KOPT-K1 (cell line): ENCODE results near the gene CNEP1R1.

Experiments
- H3K27ac ChIP-seq: fragments of 200-600 bp; sonication (generic); 2 replicates; pipeline ENCODE4 v1.5.1; 2016; ENCODE audit warnings: antibody characterized with exemption, mild to moderate bottlenecking, low read depth, low read length; ENCODE audit not compliant: poor library complexity, severe bottlenecking
- H3K36me3 ChIP-seq: fragments of 200-600 bp; sonication (generic); 2 replicates; pipeline ENCODE4 v1.5.1; 2017; ENCODE audit warnings: antibody characterized with exemption, mild to moderate bottlenecking, low read length, moderate library complexity; ENCODE audit not compliant: insufficient read depth
- H3K9me3 ChIP-seq: fragments of 200-600 bp; sonication (generic); 2 replicates; pipeline ENCODE4 v1.5.1; 2017; ENCODE audit warnings: antibody characterized with exemption, low read length, mild to moderate bottlenecking; ENCODE audit not compliant: insufficient read depth, poor library complexity, severe bottlenecking

CNEP1R1 gene

GRCh38 chr16:50065624-50066481, 40.8 kb downstream of the CNEP1R1 start, which contains the start of gene HEATR3:
TSS of gene HEATR3 (plus strand) at chr16:50065970. CDS start at chr16:50066132, 162 bp downstream.
- peak within 1 kb of the TSS; percentile 82 for H3K27ac ChIP-seq
- H3K36me3 ChIP-seq = peaks cover 32% of the 10 kb centered on the region
- no peaks in the 10 kb centered on the region for H3K9me3 ChIP-seq

DNA sequence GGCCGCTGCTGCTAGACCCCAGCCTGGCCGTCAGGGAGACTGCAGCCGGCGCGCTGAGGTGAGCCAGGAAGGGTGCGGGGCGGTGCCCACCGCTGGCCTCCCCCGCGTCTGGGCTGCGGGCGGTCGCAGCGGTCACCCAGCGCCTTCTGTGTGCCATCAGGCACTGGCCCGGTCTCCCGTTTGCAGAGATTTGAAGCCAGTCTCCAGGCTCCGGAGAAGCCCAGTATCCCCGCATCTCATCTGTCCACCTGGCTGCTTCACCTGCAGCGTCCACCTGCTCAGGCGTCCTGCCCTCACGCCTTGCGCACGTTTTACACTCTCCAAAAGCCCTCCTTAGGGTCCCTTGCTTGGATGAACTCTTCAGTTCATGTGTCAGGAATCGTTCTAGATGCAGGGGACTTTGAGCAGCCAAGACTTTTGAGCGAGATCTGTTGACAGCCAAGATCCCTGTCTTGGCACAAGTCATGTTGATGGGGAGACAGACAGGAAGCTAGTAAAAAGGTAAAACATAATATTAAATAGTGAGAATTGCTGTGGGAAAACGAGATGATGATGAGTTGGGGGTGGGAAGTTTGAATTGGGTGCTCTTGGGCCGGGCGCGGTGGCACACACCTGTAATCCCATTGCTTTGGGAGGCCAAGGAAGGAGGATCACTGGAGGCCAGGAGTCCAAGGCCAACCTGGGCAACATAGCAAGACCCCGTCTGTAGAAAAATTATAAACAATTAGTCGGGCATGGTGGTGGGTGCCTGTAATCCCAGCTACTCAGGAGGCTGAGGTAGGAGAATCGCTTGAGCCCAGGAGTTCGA, 41.7 kb downstream of the CNEP1R1 start:
- H3K36me3 ChIP-seq = peaks cover 39% of the 10 kb centered on the region
- no peaks in the 10 kb centered on the region for H3K9me3 ChIP-seq
- H3K27ac ChIP-seq = peak overlapping the region; percentile 82

DNA sequence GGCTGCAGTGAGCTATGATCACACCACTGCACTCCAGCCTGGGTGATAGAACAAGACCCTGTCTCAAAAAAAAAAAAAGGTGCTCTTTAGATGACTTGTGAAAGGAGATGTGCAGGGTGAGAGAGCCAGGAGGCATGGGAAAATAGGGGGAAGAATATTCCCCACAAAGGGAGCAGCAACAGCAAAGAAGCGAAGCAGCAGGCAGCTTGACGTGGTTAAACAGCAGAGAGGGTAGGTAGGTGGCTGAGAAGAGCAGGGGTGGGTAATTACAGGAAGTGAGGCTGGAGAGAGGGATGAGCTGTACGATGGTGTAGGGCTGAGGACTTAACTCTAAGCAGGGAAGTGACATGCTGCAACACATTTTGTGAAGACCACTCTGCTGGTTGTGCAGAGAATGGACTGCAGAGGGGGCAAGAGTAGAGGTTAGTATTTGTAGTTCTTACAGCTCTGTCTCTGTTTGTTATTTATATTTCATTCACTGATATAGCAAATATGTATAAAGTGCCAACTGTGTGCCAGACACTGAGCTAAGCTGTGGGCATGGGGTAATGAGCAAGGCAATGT, 42.3 kb downstream of the CNEP1R1 start:
- H3K36me3 ChIP-seq = peaks cover 44% of the 10 kb centered on the region
- no peaks in the 10 kb centered on the region for H3K9me3 ChIP-seq
- H3K27ac ChIP-seq = peak overlapping the region; percentile 35

DNA sequence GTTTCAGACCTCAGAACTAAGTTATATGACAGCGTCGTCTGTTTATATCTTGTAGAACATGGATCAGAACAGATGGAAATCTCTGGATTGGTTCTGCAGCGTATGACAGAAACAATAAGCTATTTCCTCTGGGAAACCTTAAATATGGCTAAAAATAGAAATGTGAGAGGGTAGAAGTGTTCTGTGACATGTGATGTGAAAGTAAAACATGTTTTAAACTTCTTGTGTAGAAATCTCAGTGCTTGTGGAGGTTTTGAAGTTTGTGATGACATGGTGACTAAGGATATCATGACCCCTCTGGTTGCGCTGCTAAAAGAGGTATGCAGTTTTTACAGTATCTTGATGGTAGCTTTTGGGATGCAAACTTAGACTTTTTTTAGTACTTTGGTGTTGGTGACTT, 43.5 kb downstream of the CNEP1R1 start:
- no peak overlapping the region for H3K27ac ChIP-seq
- H3K9me3 ChIP-seq = no peaks in the 10 kb centered on the region
- H3K36me3 ChIP-seq = peaks cover 55% of the 10 kb centered on the region

GRCh38 chr16:50069060-50069459, 44.0 kb downstream of the CNEP1R1 start:
- Histone ChIP-seq H3K27ac (no peak overlapping the region), H3K36me3 (peaks cover 60% of the 10 kb centered on the region), H3K9me3 (no peaks in the 10 kb centered on the region)

DNA sequence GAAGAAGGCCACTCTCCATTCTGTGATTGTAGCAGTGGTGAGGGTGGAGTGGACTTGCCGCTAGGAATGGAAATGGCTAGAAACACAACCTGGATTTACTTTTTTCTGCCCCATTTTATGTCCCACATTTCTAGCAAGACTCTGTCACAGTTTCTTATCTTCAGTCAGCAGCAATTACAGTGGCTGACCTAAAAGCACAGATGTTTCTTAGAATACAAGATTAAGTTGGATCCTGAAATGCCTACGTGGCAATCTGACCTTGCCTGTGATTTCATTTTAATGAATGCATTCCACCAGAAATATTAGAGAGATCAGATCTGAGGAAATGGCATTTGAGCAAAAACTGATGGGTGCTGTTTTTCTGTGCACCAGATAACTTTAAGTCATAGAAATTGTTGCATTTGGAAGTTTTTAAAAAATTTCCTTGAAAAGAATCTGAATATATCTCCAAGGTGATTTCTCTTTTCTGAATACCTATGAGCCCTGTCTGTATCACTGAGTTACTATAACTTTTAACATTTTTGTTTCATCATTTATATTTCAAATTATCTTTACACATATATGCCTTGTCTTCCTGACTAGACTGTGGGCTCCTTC, 46.1 kb downstream of the CNEP1R1 start:
- Histone ChIP-seq H3K27ac (no peak overlapping the region), H3K9me3 (no peaks in the 10 kb centered on the region), H3K36me3 (peaks cover 75% of the 10 kb centered on the region)

GRCh38 chr16:50072730-50073129, 47.7 kb downstream of the CNEP1R1 start:
- Histone ChIP-seq H3K27ac (no peak overlapping the region), H3K36me3 (peaks cover 89% of the 10 kb centered on the region), H3K9me3 (no peaks in the 10 kb centered on the region)

- H3K27ac ChIP-seq = no peak overlapping the region
- no peaks in the 10 kb centered on the region for H3K9me3 ChIP-seq
- peaks cover 92% of the 10 kb centered on the region for H3K36me3 ChIP-seq
Observed at GRCh38 chr16:50079397-50080140, 54.5 kb downstream of the CNEP1R1 start.

- H3K27ac ChIP-seq = no peak overlapping the region
- H3K9me3 ChIP-seq = no peaks in the 10 kb centered on the region
- peaks cover 95% of the 10 kb centered on the region for H3K36me3 ChIP-seq
Observed at GRCh38 chr16:50081428-50082018, 56.5 kb downstream of the CNEP1R1 start.

- Histone ChIP-seq H3K9me3 (no peaks in the 10 kb centered on the region), H3K27ac (no peak overlapping the region), H3K36me3 (peaks cover 97% of the 10 kb centered on the region)
Observed at GRCh38 chr16:50083996-50084395, 59.0 kb downstream of the CNEP1R1 start.

DNA sequence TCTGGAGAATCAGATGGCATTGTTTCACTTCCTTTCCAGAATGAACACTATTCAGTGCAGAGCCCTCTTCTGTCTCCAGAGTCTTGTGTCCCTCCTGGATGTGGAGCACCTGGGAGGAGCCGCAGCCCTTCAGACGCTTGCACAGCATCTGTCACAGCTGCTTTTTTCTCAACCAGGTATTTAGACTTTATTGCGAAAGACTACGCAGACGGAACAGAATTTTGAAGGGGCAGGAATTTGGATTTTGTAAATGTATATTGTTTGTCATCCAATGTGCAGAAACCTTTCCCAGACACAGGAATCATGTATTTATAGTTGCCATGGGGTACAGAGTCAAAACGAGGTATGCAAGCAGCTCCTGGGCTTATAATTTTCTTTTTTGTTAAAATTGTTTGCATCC, 61.2 kb downstream of the CNEP1R1 start:
- H3K36me3 ChIP-seq = peaks cover 94% of the 10 kb centered on the region
- no peaks in the 10 kb centered on the region for H3K9me3 ChIP-seq
- H3K27ac ChIP-seq = no peak overlapping the region
